GM12872 (cell line): ENCODE measurements around the gene WDR54.

ENCODE experiments used
- CTCF ChIP-seq: IDR thresholded peaks from 3 replicates; pipeline ENCODE4 v1.5.1; 2011; ENCODE audit warnings: low read depth, mild to moderate bottlenecking, low read length, moderate library complexity; ENCODE audit not compliant: insufficient read depth

WDR54 gene

GRCh38 chr2:74417197-74417596, 4.3 kb upstream of the WDR54 start:
- no peak for TF ChIP-seq CTCF

GRCh38 chr2:74417763-74418162, 3.8 kb upstream of the WDR54 start:
- no peak for TF ChIP-seq CTCF

- no peak for TF ChIP-seq CTCF
These were observed 3.2 kb upstream of the WDR54 start for GRCh38 chr2:74418312-74418711.

- no peak for TF ChIP-seq CTCF
These were observed 2.2 kb upstream of the WDR54 start for GRCh38 chr2:74419345-74419744.

- no peak for TF ChIP-seq CTCF
These were observed 1.5 kb upstream of the WDR54 start for GRCh38 chr2:74420006-74420405.

GRCh38 chr2:74423231-74424095, 1.9 kb downstream of the WDR54 start:
- TF ChIP-seq CTCF: no peak

- no peak for TF ChIP-seq CTCF
These were observed 2.8 kb downstream of the WDR54 start for GRCh38 chr2:74424139-74424992.
